ENCODE results near the gene RDH8.

DNA sequence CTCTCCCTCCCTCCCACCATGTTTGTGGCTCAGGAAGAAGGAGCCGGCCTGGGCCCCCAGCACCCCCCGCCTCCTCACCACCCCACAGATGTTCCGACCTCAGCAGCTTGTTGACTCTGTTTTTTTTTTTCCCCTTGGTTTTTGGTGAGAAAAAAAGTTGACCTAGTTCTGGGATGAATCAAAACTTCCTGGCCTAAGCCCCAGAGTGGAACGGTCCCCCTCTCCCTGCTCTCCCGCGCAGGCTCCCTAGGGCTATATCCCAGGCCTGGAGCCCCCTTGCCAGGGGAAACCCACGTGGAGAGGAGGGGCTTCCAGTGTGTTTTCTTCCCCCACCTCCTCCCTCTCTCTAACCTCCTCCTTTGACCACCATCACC lies 7.0 kb upstream of the RDH8 start:
- no peak for TF ChIP-seq NFE2L2 (IDR thresholded peaks at IDR 0.05; ENCODE audit: low read depth, low read length)
- TF ChIP-seq RCOR1 (IDR thresholded peaks at IDR 0.05; ENCODE audit: insufficient replicate concordance, low read length) = no peak
- TF ChIP-seq, protein P1, sequence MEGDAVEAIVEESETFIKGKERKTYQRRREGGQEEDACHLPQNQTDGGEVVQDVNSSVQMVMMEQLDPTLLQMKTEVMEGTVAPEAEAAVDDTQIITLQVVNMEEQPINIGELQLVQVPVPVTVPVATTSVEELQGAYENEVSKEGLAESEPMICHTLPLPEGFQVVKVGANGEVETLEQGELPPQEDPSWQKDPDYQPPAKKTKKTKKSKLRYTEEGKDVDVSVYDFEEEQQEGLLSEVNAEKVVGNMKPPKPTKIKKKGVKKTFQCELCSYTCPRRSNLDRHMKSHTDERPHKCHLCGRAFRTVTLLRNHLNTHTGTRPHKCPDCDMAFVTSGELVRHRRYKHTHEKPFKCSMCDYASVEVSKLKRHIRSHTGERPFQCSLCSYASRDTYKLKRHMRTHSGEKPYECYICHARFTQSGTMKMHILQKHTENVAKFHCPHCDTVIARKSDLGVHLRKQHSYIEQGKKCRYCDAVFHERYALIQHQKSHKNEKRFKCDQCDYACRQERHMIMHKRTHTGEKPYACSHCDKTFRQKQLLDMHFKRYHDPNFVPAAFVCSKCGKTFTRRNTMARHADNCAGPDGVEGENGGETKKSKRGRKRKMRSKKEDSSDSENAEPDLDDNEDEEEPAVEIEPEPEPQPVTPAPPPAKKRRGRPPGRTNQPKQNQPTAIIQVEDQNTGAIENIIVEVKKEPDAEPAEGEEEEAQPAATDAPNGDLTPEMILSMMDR (conservative IDR thresholded peaks at IDR 0.05; ENCODE audit: low read depth, low read length) = no peak
- TF ChIP-seq RFX5 (IDR thresholded peaks at IDR 0.05; ENCODE audit: low read depth, low read length) = no peak
- 0 out of 2 replicates have a peak, but pooled peaks have one; percentile 15 for TF ChIP-seq POLR2A (IDR thresholded peaks at IDR 0.05; ENCODE audit: low read depth, low read length)
- TF ChIP-seq MAFK (IDR thresholded peaks at IDR 0.05; ENCODE audit: low read depth, low read length) = no peak
- TF ChIP-seq, protein P2, sequence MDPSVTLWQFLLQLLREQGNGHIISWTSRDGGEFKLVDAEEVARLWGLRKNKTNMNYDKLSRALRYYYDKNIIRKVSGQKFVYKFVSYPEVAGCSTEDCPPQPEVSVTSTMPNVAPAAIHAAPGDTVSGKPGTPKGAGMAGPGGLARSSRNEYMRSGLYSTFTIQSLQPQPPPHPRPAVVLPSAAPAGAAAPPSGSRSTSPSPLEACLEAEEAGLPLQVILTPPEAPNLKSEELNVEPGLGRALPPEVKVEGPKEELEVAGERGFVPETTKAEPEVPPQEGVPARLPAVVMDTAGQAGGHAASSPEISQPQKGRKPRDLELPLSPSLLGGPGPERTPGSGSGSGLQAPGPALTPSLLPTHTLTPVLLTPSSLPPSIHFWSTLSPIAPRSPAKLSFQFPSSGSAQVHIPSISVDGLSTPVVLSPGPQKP (IDR thresholded peaks at IDR 0.05; ENCODE audit: borderline replicate concordance, low read depth, low read length) = no peak
- TF ChIP-seq SMC3 (IDR thresholded peaks at IDR 0.05; ENCODE audit: low read depth, low read length) = no peak
- TF ChIP-seq RAD21 (IDR thresholded peaks at IDR 0.05; ENCODE audit: low read length) = no peak
- TF ChIP-seq FOS (IDR thresholded peaks at IDR 0.05; ENCODE audit: low read depth, low read length) = no peak
